ENCODE data around the gene GRM7.

The GRM7 gene

DNA sequence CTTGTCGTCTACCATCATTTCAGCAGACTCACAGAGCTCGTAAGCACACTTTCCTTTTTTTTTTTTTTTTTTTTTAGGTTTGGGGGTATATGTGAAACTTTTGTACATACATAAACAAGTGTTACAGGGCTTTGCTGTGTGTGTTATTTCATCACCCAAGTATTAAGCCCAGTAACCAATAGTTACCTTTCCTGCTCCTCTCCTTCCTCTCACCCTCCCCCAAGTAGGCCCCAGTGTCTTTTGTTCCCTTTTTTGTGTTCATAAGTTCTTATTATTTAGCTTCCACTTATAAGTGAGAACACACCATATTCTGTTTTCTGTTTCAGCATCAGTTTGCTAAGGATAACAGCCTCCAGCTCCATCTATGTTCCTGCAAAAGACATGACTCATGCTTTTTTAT is 746.8 kb downstream of the GRM7 start:
- Histone ChIP-seq H3K9me3 (ENCODE audit: control insufficient read depth, insufficient read depth, low read length) (no peaks in the 10 kb centered on the region), H3K27me3 (ENCODE audit: control insufficient read depth, insufficient read depth, low read length) (no peaks in the 10 kb centered on the region), H3K4me1 (ENCODE audit: control insufficient read depth, insufficient read depth, low read length) (no peaks in the 10 kb centered on the region), H3K4me3 (ENCODE audit: low read depth, low read length) (no peak overlapping the region), H3K27ac (ENCODE audit: low read depth, low read length) (no peak overlapping the region), H3K9ac (ENCODE audit: low read depth, low read length) (no peak overlapping the region), H3K36me3 (ENCODE audit: control insufficient read depth, insufficient read depth, low read length) (no peaks in the 10 kb centered on the region)

DNA sequence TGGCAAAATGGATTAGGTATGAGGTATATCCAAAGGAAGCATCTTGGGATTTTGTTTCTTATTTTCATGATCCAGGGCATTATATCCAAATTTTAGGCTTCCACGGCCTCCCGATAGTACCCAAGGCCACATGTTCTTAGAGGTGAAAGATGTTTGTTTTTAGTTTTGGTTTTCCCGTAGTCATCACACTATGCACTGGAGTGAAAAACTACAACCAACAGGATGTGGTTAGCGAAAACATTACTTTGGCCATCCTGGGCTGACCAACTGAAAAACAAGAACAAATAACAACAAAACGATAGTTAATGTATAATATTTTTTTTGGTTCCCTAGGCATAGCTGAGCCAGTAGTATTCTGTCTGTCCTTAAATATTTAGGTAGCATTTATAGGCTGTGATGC is 749.7 kb downstream of the GRM7 start:
- Histone ChIP-seq H3K4me3 (ENCODE audit: low read depth, low read length) (no peak overlapping the region), H3K4me1 (ENCODE audit: control insufficient read depth, insufficient read depth, low read length) (no peaks in the 10 kb centered on the region), H3K27ac (ENCODE audit: low read depth, low read length) (no peak overlapping the region), H3K27me3 (ENCODE audit: control insufficient read depth, insufficient read depth, low read length) (no peaks in the 10 kb centered on the region), H3K9ac (ENCODE audit: low read depth, low read length) (no peak overlapping the region), H3K9me3 (ENCODE audit: control insufficient read depth, insufficient read depth, low read length) (no peaks in the 10 kb centered on the region), H3K36me3 (ENCODE audit: control insufficient read depth, insufficient read depth, low read length) (no peaks in the 10 kb centered on the region)

DNA sequence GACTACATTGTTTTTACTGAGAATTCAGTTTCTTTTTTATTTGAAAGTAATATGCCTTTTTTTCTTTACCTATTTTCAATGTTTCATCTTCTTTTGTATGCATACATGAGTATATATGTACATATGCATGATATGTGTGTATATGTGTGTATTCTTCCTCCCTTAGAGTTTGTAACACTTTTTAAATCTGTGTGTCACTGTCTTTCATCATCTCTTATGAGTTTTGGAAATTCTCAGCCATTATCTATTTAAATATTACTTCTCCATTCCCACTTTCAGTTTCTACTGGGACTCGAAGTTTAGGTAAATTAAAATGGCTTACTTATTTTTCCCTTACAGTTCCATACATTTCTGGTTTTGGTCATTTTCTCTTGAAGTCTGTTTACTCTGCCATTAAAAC is 754.1 kb downstream of the GRM7 start:
- Histone ChIP-seq H3K4me3 (ENCODE audit: low read depth, low read length) (no peak overlapping the region), H3K27ac (ENCODE audit: low read depth, low read length) (no peak overlapping the region), H3K27me3 (ENCODE audit: control insufficient read depth, insufficient read depth, low read length) (no peaks in the 10 kb centered on the region), H3K9me3 (ENCODE audit: control insufficient read depth, insufficient read depth, low read length) (no peaks in the 10 kb centered on the region), H3K9ac (ENCODE audit: low read depth, low read length) (no peak overlapping the region), H3K4me1 (ENCODE audit: control insufficient read depth, insufficient read depth, low read length) (no peaks in the 10 kb centered on the region), H3K36me3 (ENCODE audit: control insufficient read depth, insufficient read depth, low read length) (no peaks in the 10 kb centered on the region)

DNA sequence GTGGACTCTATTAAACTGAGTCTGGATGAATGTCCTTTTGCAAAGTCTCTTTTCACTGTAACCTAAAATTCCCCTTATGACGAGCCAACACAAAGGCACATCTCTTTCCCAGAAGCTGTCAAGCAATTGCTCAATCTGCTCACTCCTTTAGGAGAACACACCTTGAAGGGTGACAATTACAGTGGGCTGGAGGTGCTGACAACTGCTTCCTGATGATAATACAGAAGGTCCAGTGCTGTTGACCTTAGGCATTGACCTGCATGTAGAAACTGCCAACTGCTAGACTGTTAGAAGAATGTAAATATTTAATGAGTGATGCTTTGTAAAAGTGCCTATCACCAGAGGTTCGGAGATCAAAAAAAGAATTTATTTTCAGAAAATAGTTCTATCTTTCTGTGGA is 757.7 kb downstream of the GRM7 start:
- H3K36me3 ChIP-seq (ENCODE audit: control insufficient read depth, insufficient read depth, low read length): no peaks in the 10 kb centered on the region
- H3K4me3 ChIP-seq (ENCODE audit: low read depth, low read length): no peak overlapping the region
- no peaks in the 10 kb centered on the region for H3K4me1 ChIP-seq (ENCODE audit: control insufficient read depth, insufficient read depth, low read length)
- no peak overlapping the region for H3K27ac ChIP-seq (ENCODE audit: low read depth, low read length)
- no peaks in the 10 kb centered on the region for H3K27me3 ChIP-seq (ENCODE audit: control insufficient read depth, insufficient read depth, low read length)
- no peak overlapping the region for H3K9ac ChIP-seq (ENCODE audit: low read depth, low read length)
- H3K9me3 ChIP-seq (ENCODE audit: control insufficient read depth, insufficient read depth, low read length): no peaks in the 10 kb centered on the region

DNA sequence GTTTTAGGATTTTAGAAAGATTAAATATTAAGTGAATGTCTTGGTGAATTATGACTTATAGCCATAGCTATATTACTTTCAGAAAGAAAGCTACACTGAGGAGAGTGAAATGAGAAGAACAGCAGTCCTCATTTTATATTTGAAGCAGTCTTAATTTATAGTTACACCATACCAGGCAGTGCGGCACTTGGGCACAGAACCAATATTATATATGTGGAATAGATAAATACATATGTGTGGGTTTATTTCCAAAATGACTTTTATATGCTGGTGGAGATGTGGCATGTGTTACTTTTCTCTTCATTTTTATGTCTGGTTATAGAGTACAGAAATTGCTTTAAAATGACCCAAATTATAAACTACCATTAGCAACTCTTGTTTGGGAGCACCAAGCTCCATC is 759.5 kb downstream of the GRM7 start:
- no peaks in the 10 kb centered on the region for H3K4me1 ChIP-seq (ENCODE audit: control insufficient read depth, insufficient read depth, low read length)
- no peaks in the 10 kb centered on the region for H3K27me3 ChIP-seq (ENCODE audit: control insufficient read depth, insufficient read depth, low read length)
- no peaks in the 10 kb centered on the region for H3K9me3 ChIP-seq (ENCODE audit: control insufficient read depth, insufficient read depth, low read length)
- no peak overlapping the region for H3K27ac ChIP-seq (ENCODE audit: low read depth, low read length)
- no peaks in the 10 kb centered on the region for H3K36me3 ChIP-seq (ENCODE audit: control insufficient read depth, insufficient read depth, low read length)
- H3K4me3 ChIP-seq (ENCODE audit: low read depth, low read length): no peak overlapping the region
- no peak overlapping the region for H3K9ac ChIP-seq (ENCODE audit: low read depth, low read length)

DNA sequence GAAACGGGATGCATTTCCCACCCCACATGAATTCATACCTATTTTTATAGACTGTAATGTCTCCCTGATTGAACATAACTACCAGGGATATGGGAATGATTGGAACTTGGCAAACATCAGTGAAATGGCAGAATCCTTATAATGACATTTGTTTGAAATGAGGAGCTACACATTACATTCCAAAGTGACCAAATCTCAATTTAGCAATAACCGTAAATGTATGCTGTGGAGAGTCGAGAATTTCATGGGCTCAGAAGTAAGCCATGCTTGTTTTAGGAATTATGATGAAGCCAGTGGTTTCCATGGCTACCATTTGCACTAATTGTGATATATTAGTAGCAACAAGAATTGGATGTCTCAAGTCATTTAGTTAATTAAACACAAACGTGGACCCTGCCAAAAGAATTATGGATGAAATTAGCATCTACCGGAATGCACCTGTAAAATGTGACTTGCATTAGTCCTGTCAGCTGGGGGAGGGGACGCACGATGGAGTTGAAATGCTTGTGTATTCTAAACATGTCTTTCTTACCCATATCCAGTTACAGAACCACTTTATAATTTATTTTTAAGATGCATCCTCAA is 760.2 kb downstream of the GRM7 start:
- H3K27ac ChIP-seq (ENCODE audit: low read depth, low read length): no peak overlapping the region
- no peaks in the 10 kb centered on the region for H3K4me1 ChIP-seq (ENCODE audit: control insufficient read depth, insufficient read depth, low read length)
- H3K4me3 ChIP-seq (ENCODE audit: low read depth, low read length): no peak overlapping the region
- H3K9ac ChIP-seq (ENCODE audit: low read depth, low read length): no peak overlapping the region
- H3K27me3 ChIP-seq (ENCODE audit: control insufficient read depth, insufficient read depth, low read length): no peaks in the 10 kb centered on the region
- no peaks in the 10 kb centered on the region for H3K9me3 ChIP-seq (ENCODE audit: control insufficient read depth, insufficient read depth, low read length)
- H3K36me3 ChIP-seq (ENCODE audit: control insufficient read depth, insufficient read depth, low read length): no peaks in the 10 kb centered on the region

DNA sequence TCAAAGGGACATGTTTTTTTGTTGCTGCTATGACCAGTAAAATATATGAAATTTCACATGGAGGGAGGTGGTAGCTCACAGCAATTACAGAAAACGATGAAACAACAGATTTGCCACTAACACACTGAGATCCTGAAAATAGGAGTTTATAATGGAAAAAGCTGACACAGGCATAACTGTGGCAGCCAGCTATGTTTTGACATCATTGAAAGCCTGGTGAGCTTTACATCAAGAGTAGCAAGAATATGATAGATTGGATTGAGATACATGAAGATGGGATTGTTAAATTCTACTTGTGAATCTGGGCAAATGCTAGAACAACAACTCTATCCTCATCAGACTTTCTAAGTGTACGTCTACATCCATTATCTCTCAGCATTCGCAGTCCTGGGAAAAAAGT is 760.7 kb downstream of the GRM7 start:
- no peak overlapping the region for H3K4me3 ChIP-seq (ENCODE audit: low read depth, low read length)
- H3K27ac ChIP-seq (ENCODE audit: low read depth, low read length): no peak overlapping the region
- no peaks in the 10 kb centered on the region for H3K9me3 ChIP-seq (ENCODE audit: control insufficient read depth, insufficient read depth, low read length)
- no peaks in the 10 kb centered on the region for H3K27me3 ChIP-seq (ENCODE audit: control insufficient read depth, insufficient read depth, low read length)
- no peak overlapping the region for H3K9ac ChIP-seq (ENCODE audit: low read depth, low read length)
- H3K4me1 ChIP-seq (ENCODE audit: control insufficient read depth, insufficient read depth, low read length): no peaks in the 10 kb centered on the region
- H3K36me3 ChIP-seq (ENCODE audit: control insufficient read depth, insufficient read depth, low read length): no peaks in the 10 kb centered on the region

DNA sequence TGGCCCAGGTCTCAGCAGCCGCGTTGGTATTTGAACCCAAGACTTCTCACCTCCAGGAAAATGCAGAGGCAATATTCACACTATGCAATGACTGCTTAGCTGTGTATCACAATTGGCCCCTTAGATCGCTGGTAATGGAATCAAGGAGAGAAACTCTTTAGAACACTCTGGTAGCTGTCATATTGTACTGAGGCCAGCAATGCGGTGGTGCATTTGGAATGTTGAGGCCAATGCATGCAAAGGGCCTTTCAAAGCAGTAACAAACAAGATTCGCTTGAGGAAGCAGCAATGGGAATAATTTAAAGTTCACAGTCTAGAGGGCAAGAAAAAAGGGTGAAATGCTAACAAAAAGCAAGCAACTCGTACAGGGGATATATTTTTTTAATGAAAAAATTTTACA is 764.1 kb downstream of the GRM7 start:
- no peaks in the 10 kb centered on the region for H3K9me3 ChIP-seq (ENCODE audit: control insufficient read depth, insufficient read depth, low read length)
- no peaks in the 10 kb centered on the region for H3K36me3 ChIP-seq (ENCODE audit: control insufficient read depth, insufficient read depth, low read length)
- H3K27ac ChIP-seq (ENCODE audit: low read depth, low read length): no peak overlapping the region
- no peaks in the 10 kb centered on the region for H3K4me1 ChIP-seq (ENCODE audit: control insufficient read depth, insufficient read depth, low read length)
- H3K9ac ChIP-seq (ENCODE audit: low read depth, low read length): no peak overlapping the region
- no peaks in the 10 kb centered on the region for H3K27me3 ChIP-seq (ENCODE audit: control insufficient read depth, insufficient read depth, low read length)
- H3K4me3 ChIP-seq (ENCODE audit: low read depth, low read length): no peak overlapping the region

DNA sequence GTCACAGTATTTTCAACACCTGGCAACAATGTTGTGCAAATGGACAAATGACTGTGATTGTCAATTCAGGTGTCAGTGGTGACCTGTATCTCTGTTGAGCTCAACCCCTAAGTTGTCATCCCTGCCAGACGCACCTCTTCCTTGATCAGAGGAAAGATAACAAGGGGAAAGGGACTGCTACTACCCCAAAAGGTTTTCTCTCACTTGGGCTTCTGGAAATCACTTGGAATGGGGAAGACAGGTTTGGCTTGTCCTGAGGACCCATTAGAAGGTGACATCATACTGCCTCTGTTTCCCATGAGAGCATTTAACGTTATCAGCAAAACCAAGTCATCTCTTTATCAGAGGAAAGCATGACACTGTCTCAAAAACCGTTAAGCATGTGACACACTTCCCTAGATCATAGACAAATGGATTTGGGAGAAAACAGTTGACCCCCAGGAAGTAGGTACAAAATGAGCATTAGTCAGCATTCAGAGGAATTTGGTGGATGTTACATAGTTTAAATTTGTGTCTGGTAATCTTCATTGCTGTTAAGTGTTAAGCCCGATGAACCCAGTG is 769.5 kb downstream of the GRM7 start:
- Histone ChIP-seq H3K9me3 (ENCODE audit: control insufficient read depth, insufficient read depth, low read length) (no peaks in the 10 kb centered on the region), H3K27me3 (ENCODE audit: control insufficient read depth, insufficient read depth, low read length) (no peaks in the 10 kb centered on the region), H3K9ac (ENCODE audit: low read depth, low read length) (no peak overlapping the region), H3K27ac (ENCODE audit: low read depth, low read length) (no peak overlapping the region), H3K36me3 (ENCODE audit: control insufficient read depth, insufficient read depth, low read length) (no peaks in the 10 kb centered on the region), H3K4me1 (ENCODE audit: control insufficient read depth, insufficient read depth, low read length) (no peaks in the 10 kb centered on the region), H3K4me3 (ENCODE audit: low read depth, low read length) (no peak overlapping the region)

DNA sequence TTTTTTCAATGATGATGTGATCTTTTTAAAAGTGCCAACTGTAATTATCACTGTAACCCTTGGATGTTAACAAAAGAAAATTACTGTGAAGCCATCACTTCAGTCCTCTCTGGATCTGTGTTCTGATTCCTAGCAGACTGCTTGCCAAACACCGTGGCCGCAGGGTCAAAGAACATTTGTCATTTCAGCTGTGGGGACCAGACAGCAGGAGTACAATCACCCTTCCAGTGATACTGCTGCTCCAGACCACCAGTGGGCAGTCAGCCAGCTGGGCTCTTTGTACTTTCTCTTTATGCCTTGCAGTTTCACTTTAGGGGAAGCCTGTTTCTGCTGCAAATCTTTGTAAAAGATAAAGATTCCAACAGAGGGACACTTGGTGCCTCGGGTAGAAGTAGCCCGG is 770.0 kb downstream of the GRM7 start:
- no peak overlapping the region for H3K27ac ChIP-seq (ENCODE audit: low read depth, low read length)
- no peaks in the 10 kb centered on the region for H3K9me3 ChIP-seq (ENCODE audit: control insufficient read depth, insufficient read depth, low read length)
- H3K4me1 ChIP-seq (ENCODE audit: control insufficient read depth, insufficient read depth, low read length): no peaks in the 10 kb centered on the region
- no peak overlapping the region for H3K4me3 ChIP-seq (ENCODE audit: low read depth, low read length)
- H3K36me3 ChIP-seq (ENCODE audit: control insufficient read depth, insufficient read depth, low read length): no peaks in the 10 kb centered on the region
- no peak overlapping the region for H3K9ac ChIP-seq (ENCODE audit: low read depth, low read length)
- H3K27me3 ChIP-seq (ENCODE audit: control insufficient read depth, insufficient read depth, low read length): no peaks in the 10 kb centered on the region

DNA sequence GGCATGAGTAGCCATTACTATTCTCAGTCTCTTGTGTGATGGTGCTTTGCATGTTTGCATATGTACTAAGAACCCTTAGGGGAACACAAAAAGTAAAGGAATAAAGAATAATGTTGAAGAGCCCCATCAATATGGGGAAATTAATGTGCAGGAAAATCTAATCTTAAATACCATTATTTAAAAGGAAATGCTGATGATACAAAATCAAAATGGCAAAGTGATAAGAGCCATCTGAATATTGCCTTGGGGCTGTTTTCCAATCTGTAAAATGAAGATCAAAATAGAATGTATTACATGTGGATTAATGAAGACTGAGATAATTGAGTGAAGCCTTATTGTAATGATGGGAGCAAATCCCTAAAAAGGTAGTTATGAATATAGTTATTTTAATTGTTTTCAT is 771.4 kb downstream of the GRM7 start:
- H3K9ac ChIP-seq (ENCODE audit: low read depth, low read length): no peak overlapping the region
- no peaks in the 10 kb centered on the region for H3K27me3 ChIP-seq (ENCODE audit: control insufficient read depth, insufficient read depth, low read length)
- no peak overlapping the region for H3K4me3 ChIP-seq (ENCODE audit: low read depth, low read length)
- no peaks in the 10 kb centered on the region for H3K36me3 ChIP-seq (ENCODE audit: control insufficient read depth, insufficient read depth, low read length)
- H3K4me1 ChIP-seq (ENCODE audit: control insufficient read depth, insufficient read depth, low read length): no peaks in the 10 kb centered on the region
- no peaks in the 10 kb centered on the region for H3K9me3 ChIP-seq (ENCODE audit: control insufficient read depth, insufficient read depth, low read length)
- no peak overlapping the region for H3K27ac ChIP-seq (ENCODE audit: low read depth, low read length)

DNA sequence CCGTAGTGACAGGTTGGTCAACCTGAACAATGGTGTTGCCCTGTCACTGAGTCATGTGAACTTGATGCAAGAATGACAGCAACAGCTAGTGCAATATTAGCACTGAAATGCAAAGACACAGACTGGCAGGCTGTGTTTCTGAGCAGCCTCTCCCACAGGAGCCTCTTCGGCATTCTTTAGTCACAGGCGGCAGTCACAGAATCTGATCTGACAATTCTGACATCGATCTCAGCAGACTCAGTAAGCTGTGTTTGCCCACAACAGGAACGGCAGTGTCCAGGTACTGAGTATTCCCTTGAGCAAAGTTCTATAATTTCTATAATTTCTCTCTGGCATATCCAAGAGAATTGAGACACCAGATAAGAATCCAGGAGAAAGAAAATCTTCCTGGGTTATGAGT is 776.8 kb downstream of the GRM7 start:
- H3K27ac ChIP-seq (ENCODE audit: low read depth, low read length): no peak overlapping the region
- H3K9me3 ChIP-seq (ENCODE audit: control insufficient read depth, insufficient read depth, low read length): no peaks in the 10 kb centered on the region
- H3K27me3 ChIP-seq (ENCODE audit: control insufficient read depth, insufficient read depth, low read length): no peaks in the 10 kb centered on the region
- no peaks in the 10 kb centered on the region for H3K36me3 ChIP-seq (ENCODE audit: control insufficient read depth, insufficient read depth, low read length)
- H3K9ac ChIP-seq (ENCODE audit: low read depth, low read length): no peak overlapping the region
- H3K4me3 ChIP-seq (ENCODE audit: low read depth, low read length): no peak overlapping the region
- H3K4me1 ChIP-seq (ENCODE audit: control insufficient read depth, insufficient read depth, low read length): no peaks in the 10 kb centered on the region

Data from HUES48 (cell line).